Natural killer cell (primary cell): Measurements from ENCODE around the gene ZBED4. TPM values are rescaled to one million over a fixed set of nuclear protein-coding genes. Genes with fewer than 3 reads are reported as not detected.

Experiments
- ATAC-seq, 3 donors: fragments of 150-1000 bp in 2 of 3; fragments of 200-7000 bp in 1 of 3; cut with Tn5 transposase; 1 replicate in 1 of 3; 2 replicates in 2 of 3; pipeline ENCODE4 v1.10.0; 2021; ENCODE audit warnings: mild to moderate bottlenecking in 2 of 3, moderate library complexity in 2 of 3
- DNase-seq, 2 donors: peaks; one replicate each; pipeline versions ENCODE4 v3.0.0 to v3.0.0-alpha.2; 2013 to 2021; ENCODE audit warnings: mixed read lengths in 1 of 2
- H3K27ac ChIP-seq: one replicate; pipeline ENCODE4 v1.5.1; 2013; ENCODE audit warnings: mild to moderate bottlenecking, low read length
- H3K27me3 ChIP-seq: one replicate; pipeline ENCODE4 v1.6.1; 2013; ENCODE audit warnings: low read length; ENCODE audit not compliant: control insufficient read depth, insufficient read depth
- H3K36me3 ChIP-seq: one replicate; pipeline ENCODE4 v1.6.1; 2013; ENCODE audit warnings: low read length; ENCODE audit not compliant: control insufficient read depth, insufficient read depth
- H3K4me1 ChIP-seq: one replicate; pipeline ENCODE4 v1.6.1; 2013; ENCODE audit warnings: low read length; ENCODE audit not compliant: control insufficient read depth, insufficient read depth
- H3K4me3 ChIP-seq: one replicate; pipeline ENCODE4 v1.5.1; 2013; ENCODE audit warnings: low read length
- H3K9me3 ChIP-seq: one replicate; pipeline ENCODE4 v1.6.1; 2013; ENCODE audit warnings: low read length; ENCODE audit not compliant: control insufficient read depth, insufficient read depth
- H3K27ac Mint-ChIP-seq, 2 donors: one replicate each; pipeline ENCODE4 v1.8.0; 2022; ENCODE audit warnings: mild to moderate bottlenecking in 2 of 2, mixed read lengths in 2 of 2, moderate library complexity in 1 of 2
- H3K27me3 Mint-ChIP-seq, 2 donors: one replicate each; pipeline ENCODE4 v1.8.0; 2022; ENCODE audit warnings: low read depth in 2 of 2, mixed read lengths in 2 of 2
- H3K36me3 Mint-ChIP-seq: one replicate; pipeline ENCODE4 v1.8.0; 2022; ENCODE audit warnings: mixed read lengths
- H3K4me1 Mint-ChIP-seq, 2 donors: one replicate each; pipeline ENCODE4 v1.8.0; 2022; ENCODE audit warnings: mixed read lengths in 2 of 2
- H3K4me3 Mint-ChIP-seq: one replicate; pipeline ENCODE4 v1.8.0; 2022; ENCODE audit warnings: mild to moderate bottlenecking, moderate library complexity, mixed read lengths
- H3K9me3 Mint-ChIP-seq, 2 donors: one replicate each; pipeline ENCODE4 v1.8.0; 2022; ENCODE audit warnings: mixed read lengths in 2 of 2
- CTCF ChIP-seq: fragments of 200-600 bp; IDR thresholded peaks from one replicate; pipeline ENCODE4 v1.8.0; 2022; ENCODE audit warnings: antibody characterized with exemption
- WGBS: methylation state at CpG from one replicate; pipeline ENCODE4 v1.1.7; 2013; ENCODE audit warnings: missing lambda C conversion rate; ENCODE audit not compliant: insufficient coverage; 5-methylcytosine and 5-hydroxymethylcytosine counted together
- intact Hi-C: fragments of 100-400 bp; cut with micrococcal nuclease; formaldehyde crosslinking; loops from one replicate; pipeline ENCODE4 v1.14.2; 2022
- total RNA-seq, 4 donors: library from RNA; stranded (reverse); fragments of 120-200 nt in 1 of 4; gene quantifications; one replicate each; pipeline versions ENCODE4 v1.2.3 to v1.2.4, GENCODE V29; 2013 to 2022

ZBED4 gene
- total RNA-seq, 3 donors from 2014 or later (not counting 1 experiment from before 2014, with no cell fraction given), result 21.1 to 24.5 (median 22.7) TPM

- peak in 1 of 2 donors; percentile 58 for DNase-seq
- TF ChIP-seq CTCF, result no peak
- Mint-ChIP-seq H3K36me3 (no peaks in the 10 kb centered on the region), H3K27ac (no peak overlapping the region), H3K9me3 (no peaks in the 10 kb centered on the region), H3K27me3 (no peaks in the 10 kb centered on the region), H3K4me1 (peaks cover 14 to 31% of the 10 kb centered on the region in 2 donors), H3K4me3 (no peak overlapping the region)
- no peak for ATAC-seq
- no peak overlapping the region for H3K4me3 ChIP-seq
- no peak overlapping the region for H3K27ac ChIP-seq
- no peaks in the 10 kb centered on the region for H3K27me3 ChIP-seq
- no peaks in the 10 kb centered on the region for H3K9me3 ChIP-seq
- 73% methylated on average over 16 of the region's 16 CpGs for WGBS
- peaks cover 26% of the 10 kb centered on the region for H3K4me1 ChIP-seq
- intact Hi-C loops, result no loop called here
- H3K36me3 ChIP-seq, result peaks cover 15% of the 10 kb centered on the region
Observed at GRCh38 chr22:49923445-49923844, 69.8 kb downstream of the ZBED4 start.

GRCh38 chr22:49924113-49924833 is 70.6 kb downstream of the ZBED4 start:
- 96% methylated on average over 31 of the region's 31 CpGs for WGBS
- H3K4me1 Mint-ChIP-seq, result peaks cover 14 to 31% of the 10 kb centered on the region in 2 donors
- ATAC-seq, result no peak
- no peaks in the 10 kb centered on the region for H3K27me3 Mint-ChIP-seq
- DNase-seq, result no peak
- Histone ChIP-seq H3K4me3 (no peak overlapping the region), H3K9me3 (no peaks in the 10 kb centered on the region), H3K27me3 (no peaks in the 10 kb centered on the region), H3K4me1 (peaks cover 23% of the 10 kb centered on the region), H3K27ac (no peak overlapping the region), H3K36me3 (peaks cover 15% of the 10 kb centered on the region)
- intact Hi-C loops, result no loop called here
- H3K36me3 Mint-ChIP-seq, result no peaks in the 10 kb centered on the region
- H3K9me3 Mint-ChIP-seq, result no peaks in the 10 kb centered on the region
- TF ChIP-seq CTCF, result no peak
- H3K4me3 Mint-ChIP-seq, result no peak overlapping the region
- no peak overlapping the region for H3K27ac Mint-ChIP-seq

- no peaks in the 10 kb centered on the region for H3K9me3 Mint-ChIP-seq
- Histone ChIP-seq H3K36me3 (peaks cover 11% of the 10 kb centered on the region), H3K4me3 (peak overlapping the region; percentile 7), H3K27me3 (no peaks in the 10 kb centered on the region), H3K4me1 (peaks cover 27% of the 10 kb centered on the region), H3K27ac (peak overlapping the region; percentile 82), H3K9me3 (no peaks in the 10 kb centered on the region)
- no peak for TF ChIP-seq CTCF
- ATAC-seq (peak; percentile 72 to 75 (median 72)), DNase-seq (peak; percentile 44 to 95)
- H3K4me3 Mint-ChIP-seq, result peak overlapping the region; percentile 79
- WGBS, result 9% methylated on average over 24 of the region's 24 CpGs
- no peaks in the 10 kb centered on the region for H3K36me3 Mint-ChIP-seq
- intact Hi-C loops, result no loop called here
- H3K27me3 Mint-ChIP-seq, result no peaks in the 10 kb centered on the region
- peaks cover 15 to 20% of the 10 kb centered on the region in 2 donors for H3K4me1 Mint-ChIP-seq
- peak overlapping the region; percentile 91 to 94 for H3K27ac Mint-ChIP-seq
Observed at GRCh38 chr22:49925525-49926128, 72.0 kb downstream of the ZBED4 start.
